K562 (cell line): Measurements from ENCODE around the gene HAS3. TPM values are rescaled to one million over a fixed set of nuclear protein-coding genes. Genes with fewer than 3 reads are reported as not detected.

Experiments
- ATAC-seq: fragments of 200-7000 bp; cut with Tn5 transposase; 3 replicates; pipeline ENCODE4 v1.9.1; 2020; ENCODE audit warnings: moderate library complexity
- BruUV-seq: library from RNA; stranded (reverse); fragments of 400-500 nt; replicated peaks from 2 replicates; lab custom pipeline; 2021; lab: Mats Ljungman, UMichigan
- CTCF ChIA-PET: fragments of 300-600 bp; formaldehyde crosslinking; extraction: SDS; loops from one replicate; lab custom pipeline; 2021; ENCODE audit warnings: low intra/inter-chr PET ratio; lab: Yijun Ruan, JAX
- POLR2A ChIA-PET: fragments of 300-600, 350-650 bp; sonication (Branson Sonifier 250); formaldehyde crosslinking; extraction: SDS; loops from one replicate; lab custom pipeline; 2021; ENCODE audit warnings: antibody characterized with exemption, inconsistent platforms; lab: Yijun Ruan, JAX
- DNase-seq, 4 experiments: peaks; one replicate each; pipeline versions ENCODE4 v3.0.0 to v3.0.0-alpha.2; 2011 to 2018; ENCODE audit warnings: low spot score in 3 of 4, mixed read lengths in 3 of 4; ENCODE audit errors: extremely low read depth in 1 of 4
- FAIRE-seq: peaks from 2 replicates; lab custom pipeline; 2011; peaks lifted over from hg19 to GRCh38; lab: Jason Lieb, UNC
- H2AFZ ChIP-seq: 2 replicates; pipeline ENCODE4 v1.6.0; 2011; ENCODE audit warnings: low read depth, low read length, control low read depth, inconsistent platforms
- H3K27ac ChIP-seq: fragments of 200-600 bp; 3 replicates; pipeline ENCODE4 v1.8.0; 2011; ENCODE audit warnings: low read depth, mild to moderate bottlenecking, control low read depth, inconsistent platforms, low read length, moderate library complexity, mixed read lengths; ENCODE audit errors: extremely low read depth
- H3K27me3 ChIP-seq, 2 experiments: fragments of 300-600 bp in 1 of 2; 2 replicates in 1 of 2; 3 replicates in 1 of 2; pipeline versions ENCODE4 v1.6.0 to v1.8.0; 2011; ENCODE audit warnings: inconsistent platforms in 2 of 2, low read length in 2 of 2, mild to moderate bottlenecking in 1 of 2, mixed read lengths in 1 of 2, moderate library complexity in 1 of 2; ENCODE audit not compliant: control insufficient read depth in 2 of 2, insufficient read depth in 2 of 2
- H3K36me3 ChIP-seq: fragments of 300-600 bp; 3 replicates; pipeline ENCODE4 v1.8.0; 2011; ENCODE audit warnings: mild to moderate bottlenecking, low read length, inconsistent platforms; ENCODE audit not compliant: control insufficient read depth, insufficient read depth
- H3K4me1 ChIP-seq, 2 experiments: fragments of 200-600 bp in 1 of 2; replicated peaks in 1 of 2; 2 replicates in 1 of 2; 3 replicates in 1 of 2; pipeline versions ENCODE4 v1.5.1 to v1.8.0; 2011; ENCODE audit warnings: inconsistent platforms in 2 of 2, low read length in 2 of 2, mild to moderate bottlenecking in 1 of 2, mixed read lengths in 1 of 2, moderate library complexity in 1 of 2; ENCODE audit not compliant: control insufficient read depth in 2 of 2, insufficient read depth in 2 of 2
- H3K4me2 ChIP-seq: 2 replicates; pipeline ENCODE4 v1.6.1; 2011; ENCODE audit warnings: low read length, control low read depth, inconsistent platforms, mixed read lengths; ENCODE audit not compliant: insufficient read depth
- H3K4me3 ChIP-seq: fragments of 200-600 bp; sonication (generic), shearing (Covaris generic); 2 replicates; pipeline ENCODE4 v1.5.1; 2016; ENCODE audit warnings: control low read depth, inconsistent platforms
- H3K79me2 ChIP-seq: fragments of 200-600 bp; 3 replicates; pipeline ENCODE4 v1.8.0; 2011; ENCODE audit warnings: low read length, inconsistent platforms; ENCODE audit not compliant: control insufficient read depth, insufficient read depth
- H3K9ac ChIP-seq, 2 experiments: 2 replicates each; pipeline versions ENCODE4 v1.6.0 to v1.6.1; 2011; ENCODE audit warnings: low read depth in 2 of 2, low read length in 2 of 2, control low read depth in 1 of 2, inconsistent platforms in 1 of 2, mild to moderate bottlenecking in 1 of 2, mixed read lengths in 1 of 2; ENCODE audit not compliant: insufficient read depth in 1 of 2
- H3K9me1 ChIP-seq: one replicate; pipeline ENCODE4 v1.6.0; 2011; ENCODE audit warnings: inconsistent platforms, mild to moderate bottlenecking, low read length, moderate library complexity; ENCODE audit not compliant: control insufficient read depth, insufficient read depth
- H3K9me3 ChIP-seq: replicated peaks from 2 replicates; pipeline ENCODE4 v1.5.1; 2011; ENCODE audit warnings: low read depth, low read length, inconsistent platforms; ENCODE audit not compliant: control insufficient read depth, insufficient read depth
- H4K20me1 ChIP-seq: replicated peaks from 2 replicates; pipeline ENCODE4 v1.6.1; 2011; ENCODE audit warnings: low read length, inconsistent platforms, mixed read lengths; ENCODE audit not compliant: control insufficient read depth, insufficient read depth
- BRD9 ChIP-seq: fragments of 450-650 bp; IDR thresholded peaks from 2 replicates; pipeline ENCODE4 v1.6.1; 2018; ENCODE audit warnings: low read depth; ENCODE audit not compliant: partially characterized antibody
- CREB5 ChIP-seq: fragments of 250-450 bp; sonication (Bioruptor Pico); IDR thresholded peaks from 2 replicates; pipeline ENCODE4 v1.5.0; 2020; ENCODE audit warnings: mild to moderate bottlenecking
- CTCFL ChIP-seq: IDR thresholded peaks from 2 replicates; pipeline ENCODE4 v1.6.1; 2011; ENCODE audit warnings: borderline replicate concordance, low read depth, mild to moderate bottlenecking, moderate library complexity, low read length; ENCODE audit not compliant: insufficient read depth, poor library complexity, severe bottlenecking
- HINFP ChIP-seq: fragments of 450-650 bp; conservative IDR thresholded peaks from 2 replicates; pipeline ENCODE4 v1.6.1; 2016; ENCODE audit warnings: missing genetic modification characterization, low read depth, mild to moderate bottlenecking, control low read depth, missing compliant biosample characterization
- KAT7 ChIP-seq: sonication (generic); formaldehyde crosslinking; IDR thresholded peaks from 2 replicates; pipeline ENCODE4 v1.8.0; 2022; ENCODE audit warnings: missing genetic modification reagents, mild to moderate bottlenecking, borderline replicate concordance
- MAFG ChIP-seq: fragments of 450-650 bp; conservative IDR thresholded peaks from 2 replicates; pipeline ENCODE4 v1.6.1; 2016; ENCODE audit warnings: missing genetic modification characterization, missing compliant biosample characterization
- NR2C2 ChIP-seq, 2 experiments: fragments of 200-800 bp in 1 of 2; sonication (Bioruptor generic) in 1 of 2; sonication (generic) in 1 of 2; formaldehyde crosslinking in 1 of 2; IDR thresholded peaks; 2 replicates each; pipeline versions ENCODE4 v1.6.1 to v1.8.0; 2016 to 2022; ENCODE audit warnings: mild to moderate bottlenecking in 1 of 2, missing compliant biosample characterization in 1 of 2, missing genetic modification characterization in 1 of 2, missing genetic modification reagents in 1 of 2
- PRPF4 ChIP-seq: fragments of 200-400 bp; formaldehyde crosslinking; IDR thresholded peaks from one replicate; pipeline ENCODE4 v1.6.1; 2017; ENCODE audit warnings: low read length, low read depth, mild to moderate bottlenecking; ENCODE audit not compliant: insufficient read depth, poor library complexity, severe bottlenecking
- PYGO2 ChIP-seq: fragments of 450-650 bp; IDR thresholded peaks from 2 replicates; pipeline ENCODE4 v1.6.1; 2016; ENCODE audit warnings: mild to moderate bottlenecking, missing genetic modification characterization, moderate library complexity, missing compliant biosample characterization
- SIX5 ChIP-seq, 2 experiments: IDR thresholded peaks; 2 replicates each; pipeline ENCODE4 v1.6.1; 2011; ENCODE audit warnings: low read length in 2 of 2, borderline replicate concordance in 1 of 2, low read depth in 1 of 2, mild to moderate bottlenecking in 1 of 2, moderate library complexity in 1 of 2; ENCODE audit not compliant: insufficient read depth in 1 of 2
- XRCC3 ChIP-seq: fragments of 450-650 bp; IDR thresholded peaks from 2 replicates; pipeline ENCODE4 v1.6.1; 2017; ENCODE audit warnings: mild to moderate bottlenecking, moderate library complexity
- ZBTB1 ChIP-seq: sonication (generic); formaldehyde crosslinking; IDR thresholded peaks from 2 replicates; pipeline ENCODE4 v1.8.1; 2023; ENCODE audit warnings: missing genetic modification reagents, low read depth, mild to moderate bottlenecking, borderline replicate concordance
- ZBTB43 ChIP-seq: sonication (generic); formaldehyde crosslinking; IDR thresholded peaks from 2 replicates; pipeline ENCODE4 v1.8.0; 2023; ENCODE audit warnings: mild to moderate bottlenecking, missing genetic modification reagents
- ZNF41 ChIP-seq: fragments of 250-450 bp; sonication (Bioruptor Pico); conservative IDR thresholded peaks from 2 replicates; pipeline ENCODE4 v1.4.0; 2020; ENCODE audit warnings: mild to moderate bottlenecking
- ZNF668 ChIP-seq: fragments of 250-450 bp; sonication (Bioruptor Pico); IDR thresholded peaks from 2 replicates; pipeline ENCODE4 v1.8.0; 2022; ENCODE audit warnings: mild to moderate bottlenecking, inconsistent platforms
- ZNF76 ChIP-seq: fragments of 250-450 bp; sonication (Bioruptor Pico); IDR thresholded peaks from 2 replicates; pipeline ENCODE4 v1.4.0; 2020; ENCODE audit warnings: mild to moderate bottlenecking, moderate library complexity, borderline replicate concordance
- WGBS: fragments of 100-300 bp; shearing (Covaris generic); methylation state at CpG from one replicate; pipeline ENCODE4 v1.1.6; 2016; ENCODE audit warnings: low coverage, mixed read lengths; ENCODE audit not compliant: insufficient coverage; ENCODE audit errors: missing lambda C conversion rate; 5-methylcytosine and 5-hydroxymethylcytosine counted together
- in situ Hi-C: fragments of 300-500 bp; cut with MboI; formaldehyde crosslinking; loops from 4 replicates; pipeline ENCODE4 v1.15.0; 2018; ENCODE audit warnings: inconsistent platforms, mixed read lengths
- intact Hi-C: fragments of 100-400 bp; cut with micrococcal nuclease; formaldehyde crosslinking; loops from 2 replicates; pipeline ENCODE4 v1.14.2; 2022
- polyA plus RNA-seq, 8 experiments: library from polyadenylated mRNA; depleted of rRNA in 4 of 8; stranded (reverse) in 5 of 8; unstranded in 3 of 8; fragments of >200 nt; fragmentation: Nextera tagmentation in 2 of 8; fragmentation: Illumina TruSeq in 1 of 8; extraction: Ambion mirVana in 2 of 8; extraction: Trizol in 1 of 8; gene quantifications; 2 replicates each; pipeline versions ENCODE4 v1.2.1 to v1.2.3, GENCODE V29; 2011 to 2014; ENCODE audit warnings: inconsistent platforms in 1 of 8, missing spikeins in 1 of 8
- total RNA-seq, 7 experiments: library from RNA; depleted of rRNA in 6 of 7; stranded (reverse); fragments of >200 nt in 6 of 7; fragmentation: Illumina TruSeq in 2 of 7; extraction: Trizol in 2 of 7; gene quantifications; 2 replicates each; pipeline versions ENCODE4 v1.2.1 to v1.2.3, GENCODE V29; 2011 to 2021; ENCODE audit warnings: low replicate concordance in 1 of 7

Gene HAS3
- total and polyA plus RNA-seq, 9 of the 15 experiments (the other 6 are each of a cell fraction or from before 2014, with no cell fraction given), result 0.04 to 0.33 (median 0.13) TPM; not detected in 1

- TF ChIP-seq NR2C2 (CRISPR knock-in tag; IDR thresholded peaks at IDR 0.05), result no peak
- TF ChIP-seq NR2C2 (tag; IDR thresholded peaks at IDR 0.05), result no peak
- TF ChIP-seq SIX5 (IDR thresholded peaks at IDR 0.05; ENCODE audit: borderline replicate concordance in 1 of 2, insufficient read depth in 1 of 2, low read depth in 1 of 2, low read length in 2 of 2), result no peak
- no peak for TF ChIP-seq KAT7 (CRISPR knock-in tag)
- TF ChIP-seq ZBTB1, result no peak
- no peak for TF ChIP-seq MAFG (tag)
- TF ChIP-seq PRPF4, result no peak
- no peak for TF ChIP-seq HINFP (tag)
- no peak for TF ChIP-seq XRCC3
- no peak for TF ChIP-seq ZNF41 (CRISPR knock-in tag)
- no peak for TF ChIP-seq ZNF668 (CRISPR knock-in tag)
- TF ChIP-seq PYGO2 (tag), result no peak
- no peak for TF ChIP-seq CTCFL
- TF ChIP-seq BRD9, result no peak
- no peak for TF ChIP-seq CREB5
- no peak for TF ChIP-seq ZNF76 (CRISPR knock-in tag)
- TF ChIP-seq ZBTB43 (CRISPR knock-in tag), result no peak
- TF ChIP-seq, all 486 proteins: peak for 0
- Histone ChIP-seq H3K27ac (no peak overlapping the region), H3K9me3 (no peaks in the 10 kb centered on the region), H3K9me1 (no peaks in the 10 kb centered on the region), H3K9ac (no peak overlapping the region), H3K36me3 (no peaks in the 10 kb centered on the region), H3K4me2 (no peak overlapping the region), H3K4me3 (no peak overlapping the region), H3K4me1 (no peaks in the 10 kb centered on the region), H3K27me3 (no peaks in the 10 kb centered on the region), H4K20me1 (no peaks in the 10 kb centered on the region), H2AFZ (no peak overlapping the region), H3K79me2 (no peaks in the 10 kb centered on the region)
- ATAC-seq, result no peak
- ChIA-PET POLR2A (interaction anchor here (0.5 kb wide), 1 partner anchor 274 kb away, joined by 3 read pairs; the partner anchor contains the start of gene TMED6), CTCF (no interaction called here)
- no peak for DNase-seq
- no peak for FAIRE-seq
- no TSS peak for BruUV-seq
- intact Hi-C loops, result no loop called here
- in situ Hi-C loops, result no loop called here
- 69% methylated on average over 4 of the region's 4 CpGs for WGBS
These were observed 28.2 kb upstream of the HAS3 start for GRCh38 chr16:69077251-69077650.
